HG03520 (cell line): ENCODE measurements around the gene NOTCH2.

Source experiments
- ATAC-seq: cut with Tn5 transposase; IDR thresholded peaks from one replicate; pipeline ENCODE4 v1.9.1; 2021; ENCODE audit warnings: mild to moderate bottlenecking, moderate library complexity; ENCODE audit not compliant: unreplicated experiment

The NOTCH2 gene

GRCh38 chr1:119948342-119949214, 120.9 kb downstream of the NOTCH2 start:
- ATAC-seq, result no peak

GRCh38 chr1:119947468-119947867, 122.0 kb downstream of the NOTCH2 start:
- no peak for ATAC-seq

- ATAC-seq, result no peak
Measured at GRCh38 chr1:119946724-119947123, 122.7 kb downstream of the NOTCH2 start.

- ATAC-seq, result no peak
Measured at GRCh38 chr1:119943216-119943615, 126.2 kb downstream of the NOTCH2 start.

GRCh38 chr1:119941392-119941791, 128.1 kb downstream of the NOTCH2 start:
- ATAC-seq, result no peak

- ATAC-seq, result no peak
Measured at GRCh38 chr1:119940697-119941096, 128.8 kb downstream of the NOTCH2 start.

- no peak for ATAC-seq
Measured at GRCh38 chr1:119937198-119937597, 132.3 kb downstream of the NOTCH2 start.

GRCh38 chr1:119935915-119936314, 133.5 kb downstream of the NOTCH2 start:
- no peak for ATAC-seq

- no peak for ATAC-seq
Measured at GRCh38 chr1:119935373-119935772, 134.1 kb downstream of the NOTCH2 start.

- no peak for ATAC-seq
Measured at GRCh38 chr1:119933397-119933796, 136.1 kb downstream of the NOTCH2 start.

GRCh38 chr1:119929643-119930315, 139.7 kb downstream of the NOTCH2 start:
- ATAC-seq, result no peak

GRCh38 chr1:119926553-119926952, 142.9 kb downstream of the NOTCH2 start:
- no peak for ATAC-seq

- no peak for ATAC-seq
Measured at GRCh38 chr1:119924948-119925898, 144.2 kb downstream of the NOTCH2 start.

- no peak for ATAC-seq
Measured at GRCh38 chr1:119920104-119920968, 149.1 kb downstream of the NOTCH2 start.

- no peak for ATAC-seq
Measured at GRCh38 chr1:119919241-119919640, 150.2 kb downstream of the NOTCH2 start.

GRCh38 chr1:119918301-119918700, 151.2 kb downstream of the NOTCH2 start:
- ATAC-seq, result no peak

- ATAC-seq, result no peak
Measured at GRCh38 chr1:119917304-119918055, 152.0 kb downstream of the NOTCH2 start.

GRCh38 chr1:119915517-119915916, 153.9 kb downstream of the NOTCH2 start:
- ATAC-seq, result no peak

- no peak for ATAC-seq
Measured at GRCh38 chr1:119914071-119914470, 155.4 kb downstream of the NOTCH2 start.
